Limb (tissue), 2 donors: ENCODE measurements around the gene C3orf80.
A peak's percentile ranks its signal among the peaks of the same experiment; 100 is the strongest.
"Not testable (repeated sequence)": the region's sequence is repeated elsewhere in the genome, so short reads cannot be mapped to it uniquely, and the experiment has no call there.

Experiments used
- DNase-seq, 2 donors: peaks; one replicate each; pipeline ENCODE4 v3.0.0-alpha.2; 2016; ENCODE audit errors: extremely low spot score in 2 of 2

C3orf80 gene

GRCh38 chr3:160225176-160226025 lies at the start of gene C3orf80:
TSS of gene C3orf80 (plus strand) at chr3:160225422. CDS start at chr3:160225636, 214 bp downstream.
- DNase-seq: peak; percentile 7 to 76

- no peak for DNase-seq
Observed at GRCh38 chr3:160176923-160177322, 48.3 kb upstream of the C3orf80 start.

- not testable (repeated sequence) for DNase-seq
Observed at GRCh38 chr3:160178661-160179060, 46.6 kb upstream of the C3orf80 start.

GRCh38 chr3:160179403-160179802 lies 45.8 kb upstream of the C3orf80 start:
- DNase-seq: not testable (repeated sequence)

- DNase-seq: no peak
Observed at GRCh38 chr3:160179906-160180305, 45.3 kb upstream of the C3orf80 start.

- DNase-seq: peak in 1 of 2 donors; percentile 30
Observed at GRCh38 chr3:160180581-160181216, 44.5 kb upstream of the C3orf80 start.

- no peak for DNase-seq
Observed at GRCh38 chr3:160183345-160184076, 41.7 kb upstream of the C3orf80 start.

DNA sequence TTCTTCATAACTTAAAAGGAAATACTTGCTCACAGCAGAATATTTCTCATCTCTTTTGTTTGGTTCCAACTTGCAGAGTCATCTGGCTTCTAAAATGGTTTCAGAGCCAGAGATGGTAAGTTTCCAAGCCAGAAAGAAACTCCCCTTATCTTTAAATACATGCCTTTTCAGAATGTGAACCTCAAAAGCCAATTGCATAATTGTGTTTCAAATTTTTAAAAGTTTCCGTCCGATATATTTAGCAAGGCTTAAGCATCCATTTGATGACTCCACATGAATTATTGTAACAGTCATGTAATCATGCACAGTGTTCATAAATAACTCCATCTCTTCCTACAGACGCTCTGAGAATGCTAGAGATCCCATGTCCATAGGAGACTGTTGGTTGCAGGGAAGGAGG lies 40.6 kb upstream of the C3orf80 start:
- no peak for DNase-seq

- no peak for DNase-seq
Observed at GRCh38 chr3:160185751-160186150, 39.5 kb upstream of the C3orf80 start.

DNA sequence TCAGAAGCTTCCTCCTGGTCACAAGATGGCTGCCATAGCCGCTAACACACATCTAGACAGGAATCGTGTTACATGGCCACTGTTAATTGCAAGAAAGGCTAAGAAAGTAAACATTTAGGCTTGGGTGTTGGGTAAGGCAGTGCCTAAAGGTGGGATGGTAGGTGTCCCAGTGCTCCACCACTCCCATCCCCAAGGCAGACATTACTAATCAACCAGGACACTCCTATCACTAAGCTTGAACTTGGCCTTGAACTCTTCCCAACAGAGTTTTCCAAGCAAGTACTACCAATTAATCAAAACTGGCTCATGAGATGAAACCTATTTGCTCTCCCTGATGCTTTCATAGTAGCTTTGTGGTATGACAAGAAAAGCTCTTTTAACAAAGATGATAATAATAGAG lies 37.9 kb upstream of the C3orf80 start:
- DNase-seq: no peak

GRCh38 chr3:160192310-160193029 lies 32.8 kb upstream of the C3orf80 start:
- no peak for DNase-seq

GRCh38 chr3:160193644-160194192 lies 31.5 kb upstream of the C3orf80 start:
- DNase-seq: no peak

GRCh38 chr3:160194438-160194837 lies 30.8 kb upstream of the C3orf80 start:
- no peak for DNase-seq

DNA sequence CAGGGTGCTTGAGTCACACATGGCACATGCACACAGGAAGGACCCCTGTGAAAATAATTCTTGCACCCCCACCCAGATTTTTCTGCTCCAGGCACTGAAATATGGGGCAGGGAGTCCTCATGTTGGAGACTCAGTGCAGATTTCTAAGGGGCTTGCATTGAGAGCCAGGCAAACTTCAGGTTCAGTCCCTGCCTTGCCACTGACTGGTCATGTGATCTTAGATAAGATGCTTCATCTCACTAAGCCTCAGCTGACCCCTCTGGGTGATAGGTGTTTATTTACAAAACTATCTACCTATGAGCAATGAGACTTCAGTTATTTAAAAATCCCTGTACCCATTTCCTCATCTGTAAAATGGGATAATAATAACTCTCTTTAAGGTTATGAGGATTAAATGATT lies 30.1 kb upstream of the C3orf80 start:
- no peak for DNase-seq

GRCh38 chr3:160196511-160197104 lies 28.6 kb upstream of the C3orf80 start:
- no peak for DNase-seq

DNA sequence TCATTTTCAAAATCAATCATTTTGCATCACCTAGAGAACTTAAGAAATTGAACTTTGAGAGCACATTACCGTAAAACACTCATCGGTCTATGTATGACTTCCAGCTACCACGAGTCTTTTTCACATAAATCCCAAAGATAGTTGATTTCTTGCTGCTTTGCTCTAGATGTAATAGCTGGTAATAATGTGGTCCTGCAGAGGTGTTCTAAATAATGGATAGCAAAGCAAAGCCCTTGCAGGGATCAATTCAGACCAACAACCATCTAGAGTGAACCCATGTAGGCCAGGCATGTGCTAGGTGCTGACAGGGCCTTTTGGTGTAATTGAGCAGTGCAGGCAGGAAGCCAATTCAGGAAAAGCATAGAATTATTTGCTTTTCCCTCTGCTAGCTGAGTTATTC lies 26.1 kb upstream of the C3orf80 start:
- DNase-seq: no peak

DNA sequence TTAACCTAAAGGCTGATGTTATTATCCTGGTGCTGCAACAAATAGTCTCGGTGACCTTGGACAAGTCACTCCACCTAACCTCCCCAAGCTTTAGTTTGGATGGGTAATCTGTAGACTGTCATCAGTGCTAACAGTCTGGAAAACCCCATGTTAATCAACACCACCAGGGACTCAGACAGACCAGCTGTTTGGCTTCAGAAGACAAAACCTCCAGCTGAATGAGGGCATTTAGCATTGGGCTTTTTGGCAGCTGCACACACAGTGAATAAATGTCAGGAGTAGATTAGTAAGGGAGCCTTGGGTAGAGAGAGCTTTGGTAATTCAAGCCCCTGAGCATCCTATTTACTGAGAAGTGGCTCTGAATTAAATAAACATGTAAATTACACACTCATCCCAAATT lies 24.9 kb upstream of the C3orf80 start:
- DNase-seq: no peak

DNA sequence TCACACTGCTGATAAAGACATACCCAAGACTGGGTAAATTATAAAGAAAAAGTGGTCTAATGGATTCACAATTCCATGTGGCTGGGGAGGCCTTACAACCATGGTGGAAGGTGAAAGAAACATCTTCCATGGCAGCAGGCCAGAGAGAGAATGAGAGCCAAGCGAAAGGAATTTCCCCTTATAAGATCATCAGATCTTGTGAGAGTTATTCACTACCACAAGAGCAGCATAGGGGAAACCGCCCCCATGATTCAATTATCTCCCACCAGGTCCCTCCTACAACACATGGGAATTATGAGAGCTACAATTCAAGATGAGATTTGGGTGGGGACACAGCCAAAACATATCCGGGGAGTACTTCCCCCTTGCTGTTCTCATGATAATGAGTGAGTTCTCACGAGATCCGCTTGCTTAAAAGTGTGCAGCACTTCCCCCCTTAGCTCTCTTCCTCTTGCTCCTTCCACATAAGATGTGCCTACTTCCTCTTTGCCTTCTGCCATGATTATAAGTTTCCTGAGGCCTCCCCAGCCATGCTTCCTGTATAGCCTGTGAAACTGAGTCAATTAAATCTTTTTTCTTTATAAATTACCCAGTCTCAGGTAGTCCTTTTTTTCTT lies 20.7 kb upstream of the C3orf80 start:
- not testable (repeated sequence) for DNase-seq

DNA sequence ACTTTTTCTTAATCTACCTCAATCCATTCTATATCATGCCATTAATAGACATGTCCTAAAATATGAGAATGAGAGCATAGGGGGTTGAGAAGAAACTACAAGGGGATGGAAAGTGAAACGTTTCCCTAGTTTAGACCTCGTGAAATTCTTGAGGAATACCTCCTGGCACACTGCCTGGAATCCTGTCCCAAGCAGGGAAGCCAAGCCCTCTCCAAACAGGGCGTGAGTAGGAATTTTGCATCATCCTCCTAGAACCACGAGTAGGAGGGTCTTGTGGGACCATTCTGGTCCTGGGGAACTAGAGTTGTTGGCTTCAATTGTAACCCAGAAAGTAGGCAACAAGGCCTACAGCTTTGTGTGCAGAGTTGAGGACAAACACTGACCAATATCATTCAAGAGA lies 19.6 kb upstream of the C3orf80 start:
- DNase-seq: no peak

GRCh38 chr3:160210341-160210740 lies 14.9 kb upstream of the C3orf80 start:
- DNase-seq: no peak
